Activated CD4-positive, CD25-positive, alpha-beta regulatory T cell (primary cell): ENCODE results near the gene FANCI.
A peak's percentile ranks its signal among the peaks of the same experiment; 100 is the strongest.

Experiments
- DNase-seq, 4 experiments: peaks; one replicate each; lab custom pipeline; 2025; lab: John Stamatoyannopoulos, UW

The FANCI gene

DNA sequence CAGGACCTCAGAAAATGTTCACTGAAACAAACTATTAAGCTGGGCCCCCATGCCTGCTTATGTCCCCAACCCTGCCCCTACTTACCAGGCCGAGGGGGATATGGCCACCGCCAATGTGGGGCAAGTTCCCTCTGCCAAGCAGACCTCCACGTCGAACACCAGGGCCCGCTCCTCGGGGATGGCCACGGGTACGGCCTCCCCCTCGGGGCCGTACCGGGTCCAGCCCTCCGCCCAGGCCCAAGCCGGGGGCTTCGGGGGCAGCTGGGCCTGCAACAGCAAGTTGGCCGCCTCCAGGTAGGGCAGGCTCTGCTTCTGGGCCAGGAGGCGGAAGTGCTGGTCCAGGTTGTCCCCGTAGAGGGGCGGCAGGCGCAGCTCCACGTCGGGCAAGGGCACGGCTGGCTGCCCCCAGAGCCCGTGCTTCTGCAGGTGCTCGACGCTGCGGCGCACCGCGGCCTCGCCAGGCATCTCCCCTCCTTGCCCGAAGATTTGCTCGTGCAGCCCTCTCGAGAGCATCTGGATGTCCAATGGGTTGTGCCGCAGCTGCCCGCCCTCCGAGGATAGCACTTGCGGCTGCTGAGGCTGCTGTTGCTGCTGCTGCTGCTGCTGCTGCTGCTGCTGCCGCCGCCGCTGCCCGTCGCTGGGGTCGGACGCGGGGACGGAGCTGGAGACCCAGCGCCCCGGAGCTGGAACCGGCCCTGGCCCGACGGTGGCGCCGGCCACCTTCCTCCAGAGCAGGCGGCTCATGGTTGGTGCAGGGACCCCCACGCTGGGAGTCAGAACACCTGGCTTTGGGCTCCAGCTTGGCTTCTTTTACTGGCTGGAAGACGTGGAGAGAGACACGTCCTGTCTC, 89.5 kb downstream of the FANCI start:
- no peak for DNase-seq

DNA sequence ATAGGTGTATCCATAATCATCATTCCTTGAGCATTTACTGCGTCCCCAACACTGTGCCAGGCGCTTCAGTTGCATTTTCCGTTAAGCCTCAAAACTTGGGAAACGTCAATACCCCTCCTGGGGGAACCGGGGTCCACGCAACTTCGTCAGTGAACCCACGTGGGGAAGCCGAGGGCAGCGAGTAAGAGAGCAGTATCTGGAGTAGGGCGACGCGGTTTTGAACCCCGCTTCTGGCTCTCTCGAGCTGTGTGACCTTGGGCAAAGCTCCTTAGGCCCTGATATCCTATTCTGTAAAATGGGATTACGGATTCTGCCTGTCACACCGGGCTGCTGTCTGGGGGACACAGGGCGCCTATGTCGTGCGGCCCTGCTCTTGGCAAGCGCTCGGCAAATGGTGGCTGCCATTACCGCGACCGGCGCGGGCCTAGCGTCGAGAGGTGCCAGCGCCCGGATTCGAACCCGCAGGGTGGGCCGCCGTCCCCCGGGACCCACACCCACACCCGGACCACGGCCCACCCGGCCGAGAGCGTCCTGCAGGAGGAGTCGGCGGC, 90.3 kb downstream of the FANCI start:
- DNase-seq = no peak

DNA sequence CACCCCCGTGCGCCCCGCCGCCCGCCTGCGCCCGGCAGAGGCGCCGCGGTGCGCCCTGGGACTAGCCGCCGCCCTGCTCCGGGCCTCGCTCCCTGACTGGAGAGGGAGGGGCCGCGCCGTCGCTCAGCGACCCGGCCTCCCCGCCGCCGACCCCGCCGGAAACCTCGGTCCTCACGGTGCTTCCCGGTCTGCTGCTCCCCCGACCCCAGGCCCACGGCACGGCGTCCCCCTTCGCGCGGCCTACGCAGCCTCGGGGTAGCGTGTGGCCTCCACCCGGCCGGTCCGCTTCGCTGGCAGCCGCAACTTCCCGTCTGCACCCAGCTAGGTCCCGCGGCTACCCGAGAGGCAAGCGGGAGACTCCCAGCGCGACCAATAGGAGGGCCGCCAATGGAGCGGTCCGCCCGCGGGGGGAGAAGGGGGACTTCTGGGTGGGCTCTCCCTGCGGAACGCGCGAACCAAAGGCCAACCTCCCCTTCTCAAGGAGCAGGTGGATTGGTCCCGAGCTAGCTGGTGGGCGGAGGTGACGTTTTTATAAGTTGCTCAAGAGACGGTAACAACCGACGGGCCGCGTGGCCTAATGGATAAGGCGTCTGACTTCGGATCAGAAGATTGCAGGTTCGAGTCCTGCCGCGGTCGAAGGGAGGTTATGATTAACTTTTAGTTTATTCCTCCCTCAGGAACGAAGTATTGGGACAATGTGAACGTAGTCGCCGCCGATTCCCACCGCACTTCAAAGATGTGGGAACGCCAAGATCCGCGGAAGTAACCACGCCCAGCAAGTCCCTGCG, 90.9 kb downstream of the FANCI start, which contains the start of gene POLG:
Gene POLG, minus strand, starts transcription at position 315 of the 788 bp plus-strand sequence. CDS start 1,070 bp downstream, outside the sequence.
- peak; percentile 96 to 98 (median 97) for DNase-seq

DNA sequence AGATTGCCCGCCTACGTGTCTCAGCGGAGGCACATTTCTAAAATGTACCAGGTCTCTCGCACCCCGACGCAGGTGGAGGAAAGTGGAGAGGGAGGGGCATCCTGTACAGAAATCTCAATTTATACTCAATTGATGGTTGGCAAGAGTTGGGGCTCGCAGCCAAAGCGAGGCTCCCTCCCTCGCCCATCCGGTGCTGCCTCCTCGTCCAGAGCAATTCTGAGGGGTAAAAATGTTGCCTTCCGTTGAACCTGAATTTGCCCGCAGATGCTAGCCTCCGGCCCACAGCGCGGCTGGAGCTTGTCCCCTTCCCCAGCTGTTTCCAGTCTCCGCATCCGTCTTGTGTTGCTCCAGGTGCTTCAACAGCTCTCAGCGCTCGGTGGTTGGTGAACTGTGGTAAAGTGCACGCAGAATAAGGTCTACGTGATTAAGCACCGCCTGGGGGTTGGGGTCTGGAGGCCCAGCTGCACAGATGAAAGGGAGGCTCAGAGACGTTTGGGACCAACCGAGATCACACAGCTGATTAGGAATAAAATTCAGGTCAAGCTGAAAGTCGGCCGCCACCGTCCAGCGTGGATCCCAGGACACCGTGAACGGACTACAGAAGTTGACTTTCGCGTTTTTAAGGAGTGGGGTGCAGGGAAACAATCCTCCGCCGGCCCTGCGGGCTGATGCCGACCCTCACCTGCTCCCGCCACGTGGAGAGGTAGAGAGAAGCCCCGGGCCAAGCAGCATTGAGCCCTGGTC, 91.7 kb downstream of the FANCI start:
- DNase-seq = no peak

DNA sequence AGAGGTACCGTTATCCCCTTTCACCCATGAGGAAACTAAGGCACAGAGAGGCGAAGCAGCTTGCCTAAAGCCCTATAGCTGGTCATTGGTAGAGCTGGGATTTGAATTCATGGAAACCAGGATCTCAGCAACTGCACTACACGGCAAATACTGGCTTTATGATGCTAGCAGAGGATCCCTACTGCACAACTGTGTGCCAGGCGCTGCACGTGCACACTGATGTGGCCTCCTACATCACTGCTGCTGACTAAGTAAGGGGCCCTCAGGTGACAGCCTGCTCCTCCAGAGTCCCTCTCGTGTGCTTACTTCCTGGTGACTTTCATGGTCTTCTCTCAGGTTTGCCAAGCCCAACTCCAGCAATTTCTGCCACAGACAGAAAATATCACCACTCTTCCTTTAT, 94.3 kb downstream of the FANCI start:
- no peak for DNase-seq

DNA sequence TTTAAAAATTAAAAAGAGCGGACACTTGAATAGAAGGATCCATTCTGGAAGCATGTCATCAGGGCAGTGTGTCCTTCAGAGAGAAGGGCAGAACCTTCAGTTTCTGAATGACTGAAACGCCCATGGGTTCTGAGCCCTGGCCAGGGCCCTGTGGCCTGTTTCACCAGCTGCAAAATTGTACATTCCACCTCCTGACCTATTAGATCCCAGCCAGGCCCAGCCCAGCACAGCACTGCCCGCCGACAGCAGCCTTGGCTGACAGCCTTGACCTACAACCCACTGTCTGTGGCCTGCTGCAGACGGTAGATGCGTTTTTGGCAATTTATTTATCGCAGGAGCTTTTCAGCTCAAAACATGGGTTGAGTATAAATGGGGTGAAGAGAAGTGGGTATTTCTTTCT, 96.8 kb downstream of the FANCI start:
- DNase-seq = no peak

DNA sequence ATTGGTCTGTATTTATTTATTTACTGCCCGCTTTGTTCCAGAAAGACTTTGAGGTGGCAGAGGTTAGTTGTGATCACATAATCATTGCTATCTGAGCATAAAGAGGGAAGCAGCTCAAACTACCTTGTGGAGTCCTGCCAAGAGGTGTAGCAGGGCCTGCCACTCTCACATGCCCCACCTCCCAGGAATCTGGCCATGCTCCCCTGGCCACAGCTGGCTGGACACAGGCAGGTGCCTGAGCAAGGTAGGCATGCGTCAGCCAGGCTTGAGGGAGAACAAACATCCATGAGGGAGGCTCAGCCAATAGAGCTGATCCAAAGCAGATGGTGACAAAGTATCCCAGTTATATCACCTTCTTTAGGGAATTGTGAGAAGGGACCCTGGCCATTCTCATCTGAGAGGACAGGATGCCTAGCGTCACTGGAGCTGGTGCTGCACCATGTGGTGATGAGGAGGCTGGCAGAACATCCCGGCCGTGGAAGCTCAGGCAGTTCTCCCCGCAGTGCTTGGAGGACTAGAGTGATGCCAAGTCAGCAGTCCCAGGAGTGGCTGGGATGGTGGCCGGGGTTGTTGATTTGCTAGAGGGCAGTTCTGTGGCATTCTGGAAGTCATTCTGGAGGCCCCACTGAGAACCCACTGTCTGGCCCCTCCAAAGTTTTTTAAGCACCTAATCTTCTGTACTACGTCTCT, 97.7 kb downstream of the FANCI start:
- DNase-seq = no peak

DNA sequence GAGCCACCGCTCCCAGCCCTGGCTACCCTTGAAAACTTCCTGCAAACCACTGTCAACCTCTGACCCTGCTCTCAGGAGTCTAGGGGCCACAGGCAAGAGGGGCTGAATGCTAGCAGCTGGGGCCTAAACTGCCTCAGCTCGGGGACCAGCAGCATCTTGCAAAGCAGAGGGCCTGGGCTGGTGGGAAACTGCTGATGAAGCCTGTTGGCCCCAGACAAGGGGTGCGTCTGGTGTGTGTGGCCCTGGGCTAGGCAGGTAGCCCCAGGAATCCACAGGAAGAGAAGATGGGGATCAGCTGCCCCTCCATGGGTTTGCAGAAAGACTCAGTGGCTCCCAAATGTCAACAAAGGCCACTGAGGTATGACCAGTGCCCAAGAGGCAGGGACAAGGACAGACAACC, 99.1 kb downstream of the FANCI start:
- DNase-seq = no peak

DNA sequence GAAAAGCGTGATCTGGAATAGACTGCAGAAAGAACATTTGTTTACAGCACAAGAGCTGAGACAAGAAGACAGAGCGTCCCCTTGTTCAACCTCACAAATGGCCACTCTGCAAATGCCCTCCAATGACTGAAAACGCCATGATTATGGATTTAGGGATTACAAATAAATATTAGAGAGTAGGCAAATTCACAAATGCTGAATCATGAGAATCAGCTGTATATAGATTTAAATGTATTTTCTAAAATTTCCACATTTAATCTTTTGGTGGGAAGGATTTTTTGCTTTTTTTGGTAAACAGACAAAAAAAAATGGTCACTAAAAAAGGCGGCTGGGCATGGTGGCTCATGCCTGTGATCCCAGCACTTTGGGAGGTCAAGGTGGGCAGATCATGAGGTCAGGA, 101.5 kb downstream of the FANCI start:
- DNase-seq = no peak

DNA sequence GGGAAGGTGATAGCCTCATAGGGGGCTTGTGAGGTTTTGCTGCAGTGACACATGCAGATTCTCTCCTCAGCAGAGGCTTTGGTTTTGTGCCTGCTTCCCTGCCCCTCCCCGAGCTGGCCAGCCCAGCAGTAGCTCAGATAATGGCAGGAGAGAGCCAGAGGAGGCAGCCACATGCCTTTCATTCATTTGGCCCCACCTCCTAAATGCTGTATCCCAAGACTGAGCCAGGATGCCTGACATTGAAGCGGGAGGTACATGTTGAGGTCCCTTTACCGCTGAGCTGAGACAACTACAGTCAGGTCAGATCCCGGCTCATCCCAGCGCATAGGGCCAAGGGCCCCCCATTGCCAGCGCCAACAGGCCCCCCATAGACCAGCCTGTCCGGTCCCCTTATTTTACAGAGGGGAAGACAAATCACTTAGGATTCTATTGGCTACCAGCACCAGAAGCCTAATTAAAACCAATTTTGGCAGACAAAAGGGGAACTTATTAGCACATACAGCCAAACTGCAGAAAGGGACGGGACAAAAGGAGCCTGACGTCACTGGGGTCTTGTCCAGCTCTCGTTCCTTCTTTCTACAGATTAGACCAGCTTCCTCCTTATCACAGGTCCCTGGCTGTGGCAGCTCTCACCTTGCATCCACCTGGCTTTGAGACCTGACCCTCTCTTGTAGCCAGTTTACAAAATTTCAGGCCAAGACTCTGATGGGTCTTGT, 102.9 kb downstream of the FANCI start:
- no peak for DNase-seq

DNA sequence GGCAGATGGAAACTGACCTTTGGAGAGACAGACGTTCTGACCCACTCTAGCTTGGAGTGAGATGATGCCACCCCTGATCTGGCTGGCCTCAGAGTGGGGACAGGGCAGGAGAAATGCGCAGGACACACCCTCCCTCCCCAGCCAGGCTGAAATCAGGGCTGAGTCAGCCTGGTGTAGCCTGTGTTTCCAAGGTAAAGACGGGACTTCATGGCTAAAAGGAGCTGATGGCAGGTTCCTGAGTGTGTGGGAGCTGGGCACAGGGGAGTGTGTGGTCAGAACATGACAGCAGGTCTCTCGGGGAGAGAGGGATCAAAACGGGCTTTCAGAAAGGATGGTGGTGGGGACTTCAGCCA, 105.4 kb downstream of the FANCI start:
- DNase-seq = no peak

DNA sequence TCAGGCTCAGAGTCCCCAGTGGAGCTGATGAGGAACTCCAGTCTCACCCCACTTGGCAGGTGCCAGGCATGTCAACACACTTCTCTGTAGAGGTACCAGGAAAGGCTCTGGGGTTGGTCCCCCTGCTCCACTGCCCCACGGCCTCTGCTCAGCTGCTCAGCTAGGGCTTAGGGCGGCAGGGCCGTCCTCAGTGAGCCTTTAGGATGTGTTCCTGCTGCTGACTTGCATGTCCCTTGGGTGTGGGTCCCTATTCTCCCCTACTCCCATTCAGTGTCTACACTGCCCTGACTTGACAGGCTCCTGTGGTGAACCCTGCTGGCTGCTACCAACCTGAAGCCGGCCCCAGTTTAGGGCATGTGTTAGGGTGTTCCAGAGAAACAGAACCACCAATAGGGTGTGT, 108.7 kb downstream of the FANCI start:
- no peak for DNase-seq

DNA sequence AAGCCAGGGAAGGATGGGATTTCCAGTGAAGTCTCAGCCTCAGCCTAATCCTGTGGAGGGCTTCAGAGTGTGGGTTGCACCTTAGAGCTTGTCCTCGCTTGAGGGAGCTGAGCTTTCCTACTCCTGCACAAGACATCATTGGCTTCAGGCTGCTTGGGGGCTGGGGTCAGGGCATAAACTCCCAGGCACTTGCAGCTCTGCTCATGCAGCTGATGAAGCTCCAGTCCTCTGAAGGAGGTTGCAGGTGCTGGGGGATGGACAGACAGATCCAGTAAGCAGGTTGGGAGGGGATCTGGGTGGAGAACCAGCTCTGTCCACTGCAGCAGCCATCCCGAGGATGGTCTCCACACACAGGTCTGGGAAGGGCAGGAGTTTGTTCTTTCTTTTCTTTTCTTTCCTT, 110.2 kb downstream of the FANCI start:
- no peak for DNase-seq

DNA sequence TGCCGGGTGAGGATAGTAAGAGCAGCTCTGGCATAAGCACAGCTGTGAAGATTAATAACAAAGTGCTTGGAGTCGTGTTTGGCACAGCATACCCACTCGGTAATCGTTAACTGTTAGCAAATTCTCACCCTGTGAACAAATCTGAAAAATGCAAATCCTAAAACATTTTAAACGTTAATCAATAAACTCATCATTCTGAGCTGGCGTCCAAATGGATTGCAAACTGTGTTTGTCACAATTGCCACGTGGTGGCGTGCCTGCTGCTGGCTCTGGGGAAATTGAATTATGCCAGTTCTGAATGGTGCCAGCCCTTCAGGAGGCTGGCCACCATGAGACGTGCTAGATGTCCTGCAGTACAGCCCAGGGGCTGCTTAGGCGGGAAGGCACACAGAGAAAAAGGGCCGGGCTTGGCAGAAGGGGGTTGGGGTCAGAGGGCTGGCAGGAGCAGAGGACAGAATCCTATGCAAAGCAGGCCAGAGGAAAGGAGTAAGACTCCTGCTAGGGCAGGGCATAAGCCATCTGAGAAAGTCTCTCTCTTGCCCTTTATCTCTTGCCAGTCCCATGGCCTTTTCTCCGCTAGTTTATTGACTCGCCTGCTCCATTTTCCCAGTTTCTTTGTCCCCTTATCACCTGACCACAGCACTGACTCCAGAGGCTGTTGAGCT, 113.0 kb downstream of the FANCI start:
- no peak for DNase-seq

DNA sequence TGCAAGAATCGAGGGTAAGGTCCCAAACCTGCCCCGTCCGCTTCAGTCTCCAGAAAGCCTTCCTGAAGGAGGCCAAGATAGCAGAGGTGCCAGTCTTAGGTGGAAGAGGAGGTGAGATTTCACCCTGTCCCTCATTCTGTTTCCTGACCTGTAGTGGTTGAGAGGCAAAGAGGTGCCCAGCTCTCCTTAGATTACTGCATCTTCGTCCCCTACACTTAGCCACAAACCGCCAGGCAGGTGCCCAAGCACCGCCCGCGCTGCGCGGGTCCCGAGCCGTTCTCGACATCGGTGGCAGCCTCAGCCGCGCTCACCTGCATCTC, 114.6 kb downstream of the FANCI start:
- no peak for DNase-seq

DNA sequence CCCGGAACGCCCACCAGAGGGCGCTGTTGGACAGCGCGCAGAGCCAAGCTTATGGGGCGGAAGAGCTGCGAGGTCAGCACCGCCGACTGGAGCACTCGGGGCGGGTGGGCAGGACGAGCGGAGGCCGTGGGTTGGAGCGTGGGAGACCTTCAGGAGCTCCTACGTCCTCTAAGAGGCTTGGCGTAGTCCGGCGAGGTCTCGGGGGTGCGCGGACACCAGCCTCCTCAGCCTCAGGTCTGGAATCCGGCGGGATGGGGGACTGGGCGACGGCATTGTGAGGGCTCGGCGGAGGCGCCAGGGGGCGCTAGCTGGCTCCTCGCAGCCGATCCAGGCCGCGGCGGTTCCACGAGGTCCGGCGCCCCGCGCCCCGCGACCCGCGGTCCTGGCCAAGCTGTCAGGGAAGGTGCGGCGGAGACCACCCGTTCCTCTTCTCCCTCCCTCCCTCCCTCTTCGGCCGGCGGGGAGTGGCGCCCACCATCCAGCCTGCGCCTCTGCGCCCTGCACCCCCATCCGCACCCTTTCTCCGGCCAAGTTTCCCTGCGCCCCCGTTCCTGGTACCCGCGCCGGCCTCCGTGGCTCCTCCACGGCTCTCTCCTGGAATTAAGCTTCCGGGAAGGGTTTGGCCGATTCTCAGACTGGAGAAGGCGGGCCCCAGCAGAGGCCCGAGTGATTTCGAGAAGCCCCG, 115.1 kb downstream of the FANCI start:
- peak; percentile 61 to 75 (median 69) for DNase-seq

DNA sequence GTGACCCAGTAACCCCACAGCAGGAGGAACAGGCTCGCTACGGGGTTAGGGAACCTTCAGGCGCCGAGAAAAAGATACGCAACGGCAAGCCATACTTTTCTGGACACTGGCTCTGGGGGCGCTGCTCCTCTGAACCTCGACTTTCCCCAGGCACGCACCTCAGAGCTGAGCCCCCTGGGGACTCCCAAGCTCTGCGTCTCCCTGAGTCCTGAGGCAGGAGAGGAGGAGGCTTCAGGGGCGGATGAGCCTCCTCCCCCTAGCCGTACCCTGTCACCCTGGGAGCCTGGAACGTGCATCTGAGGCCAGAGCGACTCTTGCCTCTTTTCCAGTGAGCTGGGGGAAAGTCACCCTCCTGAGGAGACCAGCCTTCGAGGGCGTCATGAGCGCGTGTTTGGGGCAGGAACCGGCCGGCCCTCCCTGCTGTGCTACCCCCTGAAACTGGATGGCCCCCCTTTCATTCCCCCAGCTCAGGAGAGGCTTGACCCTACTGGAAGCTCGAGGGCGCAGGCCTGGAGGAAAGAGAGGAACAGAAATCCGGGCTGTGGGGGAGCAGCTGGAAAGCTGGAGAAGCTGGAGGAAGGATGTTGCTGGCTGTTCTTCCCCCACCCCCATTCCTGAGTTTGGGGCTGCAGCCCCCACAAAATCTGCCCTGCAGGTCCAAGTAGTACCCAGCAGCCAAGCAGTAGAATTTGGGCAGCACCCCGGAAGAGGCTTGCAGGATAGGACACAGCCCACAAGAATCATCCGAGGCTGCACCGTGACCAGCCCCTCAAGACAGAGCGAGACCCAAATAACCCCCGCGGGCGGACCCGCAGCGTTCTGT, 115.9 kb downstream of the FANCI start:
- no peak for DNase-seq

DNA sequence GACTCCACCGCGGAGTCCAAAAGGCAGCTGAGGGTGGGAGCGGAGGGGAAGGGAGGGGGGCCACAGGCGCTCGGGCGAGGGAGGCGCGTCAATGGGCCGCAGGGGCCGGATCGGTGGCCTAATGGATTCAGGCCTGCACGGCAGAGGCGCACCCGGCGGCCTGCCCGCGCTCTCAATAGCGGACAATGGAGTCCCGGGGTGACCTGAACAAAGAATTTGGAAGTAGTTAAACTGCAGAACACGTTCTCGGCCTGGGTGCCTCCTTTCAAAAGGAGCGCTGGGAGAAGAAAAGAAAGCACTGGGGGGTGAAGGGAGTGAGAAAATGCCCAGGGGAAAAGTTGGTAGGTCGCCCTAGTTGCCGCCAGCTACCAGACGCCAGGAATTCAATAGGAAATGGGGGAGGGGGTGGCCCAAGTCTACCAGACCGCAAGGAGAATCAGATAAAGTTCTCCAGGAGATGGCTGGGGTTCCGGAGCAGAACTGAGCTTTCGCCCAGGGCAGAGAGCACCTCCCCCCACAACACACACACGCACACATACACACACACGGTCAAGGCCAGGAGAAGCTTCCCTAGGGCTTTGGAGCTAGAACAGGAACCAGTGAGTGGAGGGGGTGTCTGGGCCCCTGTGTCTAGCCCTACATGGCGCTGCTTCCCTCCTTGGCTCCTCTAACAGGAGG, 116.7 kb downstream of the FANCI start:
- no peak for DNase-seq
